Right lobe of liver (tissue), 4 donors: ENCODE data around the gene COX7A1.

Experiments
- POLR2A ChIP-seq: fragments of 450-650 bp; IDR thresholded peaks from one replicate; pipeline ENCODE4 v1.6.1; 2017; ENCODE audit warnings: antibody characterized with exemption, mild to moderate bottlenecking
- TF ChIP-seq, protein P1 (sequence below), 4 donors: fragments of 200-600 bp in 3 of 4; fragments of 450-650 bp in 1 of 4; IDR thresholded peaks; one replicate each; pipeline versions ENCODE4 v1.5.1 to v1.8.0; 2016 to 2022; ENCODE audit warnings: antibody characterized with exemption in 4 of 4, mild to moderate bottlenecking in 2 of 4
- donor health status: DM: no; HTN: no; CAD: no.
- donor health status: DM: no; HTN: no; CAD: no.
- donor health status: DM: no; HTN: yes; CAD: no.

DNA sequence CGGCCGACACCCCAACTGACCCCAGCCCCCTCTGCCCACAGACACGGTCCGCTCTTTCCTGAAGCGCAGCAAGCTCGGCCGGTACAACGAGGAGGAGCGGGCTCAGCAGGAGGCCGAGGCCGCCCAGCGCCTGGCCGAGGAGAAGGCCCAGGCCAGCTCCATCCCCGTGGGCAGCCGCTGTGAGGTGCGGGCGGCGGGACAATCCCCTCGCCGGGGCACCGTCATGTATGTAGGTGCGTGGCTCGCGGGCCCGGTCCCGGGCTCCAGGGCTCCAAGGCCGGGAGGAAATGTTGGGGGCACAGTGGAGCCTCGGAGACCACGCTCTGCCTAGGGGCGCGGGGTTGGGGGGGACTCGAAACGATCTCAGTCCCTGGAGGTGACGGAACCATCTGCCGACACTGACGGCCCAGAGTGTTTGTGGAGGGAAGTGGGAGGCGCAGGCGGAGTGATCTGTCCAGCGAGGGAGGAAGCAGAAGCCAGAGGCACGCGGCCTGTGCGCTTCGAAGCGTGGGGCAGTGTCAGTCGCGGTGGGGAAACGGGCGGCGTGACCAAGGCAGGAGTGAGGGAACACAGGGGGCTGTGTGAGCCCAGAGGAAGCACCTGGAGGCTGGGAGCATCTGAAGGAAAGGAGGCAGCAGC, 30.6 kb downstream of the COX7A1 start:
- TF ChIP-seq POLR2A, result no peak
- TF ChIP-seq, protein P1, sequence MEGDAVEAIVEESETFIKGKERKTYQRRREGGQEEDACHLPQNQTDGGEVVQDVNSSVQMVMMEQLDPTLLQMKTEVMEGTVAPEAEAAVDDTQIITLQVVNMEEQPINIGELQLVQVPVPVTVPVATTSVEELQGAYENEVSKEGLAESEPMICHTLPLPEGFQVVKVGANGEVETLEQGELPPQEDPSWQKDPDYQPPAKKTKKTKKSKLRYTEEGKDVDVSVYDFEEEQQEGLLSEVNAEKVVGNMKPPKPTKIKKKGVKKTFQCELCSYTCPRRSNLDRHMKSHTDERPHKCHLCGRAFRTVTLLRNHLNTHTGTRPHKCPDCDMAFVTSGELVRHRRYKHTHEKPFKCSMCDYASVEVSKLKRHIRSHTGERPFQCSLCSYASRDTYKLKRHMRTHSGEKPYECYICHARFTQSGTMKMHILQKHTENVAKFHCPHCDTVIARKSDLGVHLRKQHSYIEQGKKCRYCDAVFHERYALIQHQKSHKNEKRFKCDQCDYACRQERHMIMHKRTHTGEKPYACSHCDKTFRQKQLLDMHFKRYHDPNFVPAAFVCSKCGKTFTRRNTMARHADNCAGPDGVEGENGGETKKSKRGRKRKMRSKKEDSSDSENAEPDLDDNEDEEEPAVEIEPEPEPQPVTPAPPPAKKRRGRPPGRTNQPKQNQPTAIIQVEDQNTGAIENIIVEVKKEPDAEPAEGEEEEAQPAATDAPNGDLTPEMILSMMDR (IDR thresholded peaks at IDR 0.05), result no peak
